SK-N-MC (cell line): ENCODE data around the gene NADK.

Source experiments
- EZH2 ChIP-seq: fragments of 200-600 bp; sonication (generic); IDR thresholded peaks from one replicate; pipeline ENCODE4 v1.6.1; 2017; ENCODE audit warnings: antibody characterized with exemption
- FOXP2 ChIP-seq: optimal IDR thresholded peaks from 2 replicates; pipeline ENCODE3; 2011; ENCODE audit warnings: mild to moderate bottlenecking, moderate library complexity; ENCODE audit not compliant: insufficient read depth; ENCODE audit errors: extremely low read length, control extremely low read depth
- POLR2AphosphoS5 ChIP-seq: IDR thresholded peaks from 2 replicates; pipeline ENCODE4 v1.6.1; 2012; ENCODE audit warnings: mild to moderate bottlenecking, low read depth, low read length, borderline replicate concordance

GRCh38 chr1:1784933-1785332, 6.7 kb upstream of the NADK start:
- no peak for TF ChIP-seq POLR2AphosphoS5
- no peak for TF ChIP-seq EZH2
- no peak for TF ChIP-seq FOXP2
